BLaER1 (cell line): Measurements from ENCODE around the gene LILRA2.
"Not testable (repeated sequence)": the region's sequence is repeated elsewhere in the genome, so short reads cannot be mapped to it uniquely, and the experiment has no call there.

ENCODE experiments used
- H3K27ac ChIP-seq: shearing (Covaris generic); formaldehyde crosslinking; 2 replicates; pipeline ENCODE4 v1.8.1; 2022
- H3K27me3 ChIP-seq: shearing (Covaris generic); formaldehyde crosslinking; 2 replicates; pipeline ENCODE4 v1.8.1; 2022
- H3K36me3 ChIP-seq: shearing (Covaris generic); formaldehyde crosslinking; 2 replicates; pipeline ENCODE4 v1.8.1; 2022
- H3K4me1 ChIP-seq: shearing (Covaris generic); formaldehyde crosslinking; 2 replicates; pipeline ENCODE4 v1.8.1; 2022
- H3K4me2 ChIP-seq: shearing (Covaris generic); formaldehyde crosslinking; 2 replicates; pipeline ENCODE4 v1.8.1; 2022
- H3K4me3 ChIP-seq: shearing (Covaris generic); formaldehyde crosslinking; 2 replicates; pipeline ENCODE4 v1.8.1; 2022
- H3K9ac ChIP-seq: shearing (Covaris generic); formaldehyde crosslinking; 2 replicates; pipeline ENCODE4 v1.8.1; 2022
- H3K9me3 ChIP-seq: shearing (Covaris generic); formaldehyde crosslinking; 2 replicates; pipeline ENCODE4 v1.8.1; 2022
- H4K20me1 ChIP-seq: shearing (Covaris generic); formaldehyde crosslinking; 2 replicates; pipeline ENCODE4 v1.8.1; 2022
- Cebpa-rat ChIP-seq: shearing (Covaris generic); IDR thresholded peaks from 2 replicates; pipeline ENCODE4 v1.8.1; 2022

LILRA2 gene

DNA sequence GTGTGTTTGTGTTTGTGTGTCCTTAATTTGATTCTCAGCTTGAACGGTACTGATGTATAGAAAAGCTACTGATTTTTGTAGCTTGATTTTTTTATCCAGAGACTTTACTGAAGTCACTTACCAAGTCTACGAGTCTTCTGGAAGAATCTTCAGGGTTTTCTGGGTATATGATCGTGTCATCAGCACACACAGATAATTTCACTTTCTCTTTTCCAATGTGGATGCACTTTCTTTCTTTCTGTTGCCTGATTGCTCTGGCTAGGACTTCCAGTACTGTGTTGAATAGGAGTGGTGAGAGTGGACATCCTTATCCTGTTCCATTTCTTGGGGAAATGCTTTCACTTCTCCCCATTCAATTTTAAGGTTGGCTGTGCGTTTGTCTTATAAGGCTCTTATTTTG is 48.8 kb downstream of the LILRA2 start:
- Histone ChIP-seq H3K4me2 (peak overlapping the region; percentile 24), H3K9ac (no peak overlapping the region), H3K4me3 (no peak overlapping the region), H3K9me3 (peaks cover 22% of the 10 kb centered on the region), H3K4me1 (peaks cover 51% of the 10 kb centered on the region), H3K27ac (no peak overlapping the region), H3K36me3 (no peaks in the 10 kb centered on the region), H4K20me1 (no peaks in the 10 kb centered on the region), H3K27me3 (no peaks in the 10 kb centered on the region)
- no peak for TF ChIP-seq Cebpa-rat

DNA sequence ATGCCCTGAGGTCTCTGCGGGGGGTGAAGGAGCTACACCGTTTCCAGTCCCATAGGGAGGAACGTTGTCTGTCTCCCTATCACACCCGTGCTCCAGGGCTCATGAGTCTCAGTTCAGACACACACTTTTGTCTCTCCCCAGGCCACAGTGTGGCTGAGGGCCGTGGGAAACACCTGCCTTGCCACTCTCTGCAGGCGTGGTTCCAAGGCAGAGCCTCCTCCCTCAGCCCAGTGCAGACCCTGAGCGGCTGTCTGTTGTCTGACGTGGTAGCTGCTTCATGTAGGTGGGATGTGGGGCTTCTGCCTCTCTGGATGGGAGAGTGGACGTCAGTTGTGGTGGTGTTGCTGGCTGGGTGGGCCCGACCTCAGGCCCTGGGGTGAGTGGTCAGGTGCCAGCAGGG is 50.6 kb downstream of the LILRA2 start:
- peak overlapping the region; percentile 41 for H3K4me3 ChIP-seq
- peak overlapping the region; percentile 94 for H3K27ac ChIP-seq
- H3K27me3 ChIP-seq, H4K20me1 ChIP-seq, H3K36me3 ChIP-seq: not testable (repeated sequence)
- peaks cover 13% of the 10 kb centered on the region for H3K9me3 ChIP-seq
- H3K4me1 ChIP-seq, result peaks cover 69% of the 10 kb centered on the region
- H3K4me2 ChIP-seq, result peak overlapping the region; percentile 88
- peak overlapping the region; percentile 79 for H3K9ac ChIP-seq

DNA sequence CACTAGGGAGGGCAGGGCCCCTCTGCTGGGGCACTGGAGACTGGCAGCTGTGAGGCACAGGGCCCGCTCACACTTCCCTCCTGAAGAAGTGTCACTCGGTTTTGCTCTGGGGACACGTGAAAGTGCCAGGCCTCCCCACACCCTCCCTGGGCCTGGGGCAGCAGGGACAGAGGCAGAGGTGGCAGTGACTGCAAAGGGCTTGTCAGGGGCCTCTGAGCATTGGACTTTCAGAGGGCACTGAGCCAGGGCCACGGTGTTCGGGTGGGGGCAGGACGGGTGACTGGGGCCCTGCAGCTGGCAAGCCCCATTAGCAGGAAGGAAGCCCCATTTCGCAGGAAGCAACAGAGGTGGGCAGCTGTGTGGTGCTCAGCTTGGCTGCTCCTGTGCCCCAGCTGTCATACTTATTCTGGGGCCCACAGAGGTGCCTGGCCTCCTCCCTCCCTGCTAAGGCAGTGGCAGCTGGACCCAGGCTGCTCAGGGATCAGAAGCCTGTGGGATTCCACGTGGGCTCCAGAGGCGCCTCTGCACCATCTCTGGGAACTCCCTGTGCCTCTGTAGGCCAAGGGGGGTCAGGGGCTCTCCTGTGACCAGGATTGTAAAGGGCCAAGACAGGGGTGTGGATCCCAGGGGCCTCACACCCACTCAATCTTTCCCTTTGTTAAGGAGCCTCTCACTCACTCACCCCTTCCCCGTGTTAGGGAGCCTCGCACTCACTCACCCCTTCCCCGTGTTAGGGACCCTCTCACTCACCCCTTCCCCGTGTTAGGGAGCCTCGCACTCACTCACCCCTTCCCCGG is 51.5 kb downstream of the LILRA2 start:
- Histone ChIP-seq H3K4me3 (peak overlapping the region; percentile 41), H3K9me3 (peaks cover 11% of the 10 kb centered on the region), H3K4me2 (peak overlapping the region; percentile 88), H3K27ac (peak overlapping the region; percentile 98), H3K4me1 (peaks cover 78% of the 10 kb centered on the region), H3K9ac (peak overlapping the region; percentile 79)
- H3K27me3 ChIP-seq, H3K36me3 ChIP-seq, H4K20me1 ChIP-seq: not testable (repeated sequence)

DNA sequence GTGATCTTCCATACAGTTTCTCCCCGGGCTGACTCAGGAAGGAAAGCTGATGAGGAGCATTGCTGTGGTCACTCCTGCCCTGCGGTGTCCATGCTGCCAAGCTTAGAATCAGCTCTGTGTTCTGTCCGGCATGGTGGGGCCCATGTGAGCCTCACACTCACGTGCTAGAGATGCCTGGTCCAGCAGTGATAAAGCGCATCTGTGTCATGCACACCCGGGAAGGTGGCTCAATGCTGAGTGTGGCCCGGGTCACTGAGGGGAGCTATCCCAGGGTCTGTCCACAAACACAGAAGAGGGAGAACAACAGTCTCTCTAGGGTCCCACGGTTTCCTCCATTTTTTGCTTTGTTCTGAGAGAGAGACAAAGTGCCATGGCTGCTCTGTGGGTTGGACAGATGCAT is 53.2 kb downstream of the LILRA2 start:
- Histone ChIP-seq H3K4me3 (no peak overlapping the region), H3K27ac (peak overlapping the region; percentile 73; the same call in 1 of the 2 replicates), H3K27me3 (no peaks in the 10 kb centered on the region), H3K4me2 (peak overlapping the region; percentile 87), H3K9ac (no peak overlapping the region), H3K9me3 (peaks cover 6% of the 10 kb centered on the region), H3K36me3 (no peaks in the 10 kb centered on the region), H3K4me1 (peaks cover 94% of the 10 kb centered on the region), H4K20me1 (no peaks in the 10 kb centered on the region)
- TF ChIP-seq Cebpa-rat, result no peak

DNA sequence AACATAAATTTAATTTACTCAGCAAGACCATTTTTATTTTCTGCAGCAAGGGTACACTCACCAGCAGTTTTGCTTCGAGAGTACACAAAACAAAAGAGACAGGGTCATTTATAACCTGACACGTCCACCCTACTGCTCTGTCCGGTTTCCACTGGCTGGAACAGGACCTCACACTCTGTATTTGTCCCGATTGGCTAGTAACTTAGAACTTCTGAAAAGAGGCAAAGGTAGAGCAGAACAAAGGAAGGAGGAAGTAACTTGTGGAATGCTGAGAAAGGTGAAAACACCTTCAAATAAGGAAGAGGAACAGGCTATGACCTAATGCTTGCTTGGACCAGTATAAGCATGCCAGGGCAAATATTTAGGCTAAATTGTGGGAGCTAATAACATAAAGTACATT is 54.3 kb downstream of the LILRA2 start:
- H3K4me3 ChIP-seq, H3K36me3 ChIP-seq, H3K9me3 ChIP-seq, H4K20me1 ChIP-seq, H3K27me3 ChIP-seq, H3K9ac ChIP-seq: not testable (repeated sequence)
- Histone ChIP-seq H3K4me1 (peaks cover 97% of the 10 kb centered on the region), H3K27ac (peak overlapping the region; percentile 73), H3K4me2 (peak overlapping the region; percentile 87)

DNA sequence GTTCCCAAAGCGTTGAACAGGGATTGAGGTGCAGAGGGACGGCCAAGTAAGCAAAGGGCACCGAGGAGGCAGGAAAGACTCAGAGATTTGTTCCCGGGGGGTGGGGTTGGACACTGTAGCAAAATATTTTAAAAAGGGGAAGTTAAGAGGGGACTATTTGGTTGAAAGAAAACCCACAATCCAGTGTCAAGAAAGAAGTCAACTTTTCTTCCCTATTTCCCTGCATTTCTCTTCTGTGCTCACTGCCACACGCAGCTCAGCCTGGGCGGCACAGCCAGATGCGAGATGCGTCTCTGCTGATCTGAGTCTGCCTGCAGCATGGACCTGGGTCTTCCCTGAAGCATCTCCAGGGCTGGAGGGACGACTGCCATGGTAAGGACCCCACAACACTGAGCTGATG is 56.7 kb downstream of the LILRA2 start, which contains the start of gene LILRB1:
Gene LILRB1 (plus strand): TSS at position 223 of the 400 bp plus-strand sequence. CDS start 590 bp downstream, outside the sequence.
- Histone ChIP-seq H3K4me1 (peaks cover 100% of the 10 kb centered on the region), H3K27ac (peak within 1 kb of the TSS; percentile 72), H3K9ac (peak within 1 kb of the TSS; percentile 66), H3K4me2 (peak within 1 kb of the TSS; percentile 87), H3K4me3 (peak within 1 kb of the TSS; percentile 55)
- H3K36me3 ChIP-seq, H3K9me3 ChIP-seq, H3K27me3 ChIP-seq, H4K20me1 ChIP-seq: not testable (repeated sequence)

DNA sequence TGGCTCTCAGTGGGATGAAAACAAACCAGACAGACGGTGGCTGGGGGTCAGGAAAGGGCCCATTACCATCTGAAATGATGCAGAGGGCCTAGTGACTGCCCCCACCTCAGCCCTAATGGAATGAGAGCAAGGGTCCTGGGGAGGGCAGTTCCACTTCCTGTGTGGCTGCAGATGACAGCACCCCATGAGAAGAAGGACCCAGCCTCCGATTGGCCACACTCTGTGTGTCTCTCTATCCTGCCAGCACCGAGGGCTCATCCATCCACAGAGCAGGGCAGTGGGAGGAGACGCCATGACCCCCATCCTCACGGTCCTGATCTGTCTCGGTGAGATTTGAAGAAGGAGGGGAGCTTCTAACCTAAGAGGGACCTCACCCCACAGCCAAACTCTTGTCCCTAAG is 57.2 kb downstream of the LILRA2 start:
- H3K27ac ChIP-seq, result peak overlapping the region; percentile 72
- peak overlapping the region; percentile 87 for H3K4me2 ChIP-seq

DNA sequence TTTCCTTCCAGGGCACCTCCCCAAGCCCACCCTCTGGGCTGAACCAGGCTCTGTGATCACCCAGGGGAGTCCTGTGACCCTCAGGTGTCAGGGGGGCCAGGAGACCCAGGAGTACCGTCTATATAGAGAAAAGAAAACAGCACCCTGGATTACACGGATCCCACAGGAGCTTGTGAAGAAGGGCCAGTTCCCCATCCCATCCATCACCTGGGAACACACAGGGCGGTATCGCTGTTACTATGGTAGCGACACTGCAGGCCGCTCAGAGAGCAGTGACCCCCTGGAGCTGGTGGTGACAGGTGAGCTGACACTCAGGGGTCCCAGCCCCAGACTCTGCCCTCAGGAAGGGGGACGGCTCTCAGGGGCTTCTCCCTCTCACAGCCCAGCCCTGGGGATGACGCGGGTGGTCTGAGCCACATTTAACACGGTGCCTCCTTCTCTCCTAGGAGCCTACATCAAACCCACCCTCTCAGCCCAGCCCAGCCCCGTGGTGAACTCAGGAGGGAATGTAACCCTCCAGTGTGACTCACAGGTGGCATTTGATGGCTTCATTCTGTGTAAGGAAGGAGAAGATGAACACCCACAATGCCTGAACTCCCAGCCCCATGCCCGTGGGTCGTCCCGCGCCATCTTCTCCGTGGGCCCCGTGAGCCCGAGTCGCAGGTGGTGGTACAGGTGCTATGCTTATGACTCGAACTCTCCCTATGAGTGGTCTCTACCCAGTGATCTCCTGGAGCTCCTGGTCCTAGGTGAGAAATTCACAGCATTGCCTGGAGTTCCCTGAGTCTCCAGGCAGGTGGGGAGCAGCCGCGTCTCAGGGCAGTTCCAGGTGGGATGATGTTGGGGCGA is 58.1 kb downstream of the LILRA2 start:
- H3K36me3 ChIP-seq, H3K4me3 ChIP-seq, H3K9me3 ChIP-seq, H3K27me3 ChIP-seq, H4K20me1 ChIP-seq: not testable (repeated sequence)
- Histone ChIP-seq H3K27ac (peak overlapping the region; percentile 72), H3K9ac (peak overlapping the region; percentile 66; the same call in 1 of the 2 replicates), H3K4me1 (peaks cover 93% of the 10 kb centered on the region), H3K4me2 (peak overlapping the region; percentile 87)

More for the DNA sequence above, 57.2 kb downstream of the LILRA2 start:
- peak overlapping the region; percentile 55 for H3K4me3 ChIP-seq
- H3K36me3 ChIP-seq, result no peaks in the 10 kb centered on the region
- peaks cover 6% of the 10 kb centered on the region for H3K9me3 ChIP-seq
- TF ChIP-seq Cebpa-rat, result no peak
- H3K9ac ChIP-seq, result peak overlapping the region; percentile 66
- H3K27me3 ChIP-seq, result no peaks in the 10 kb centered on the region
- H4K20me1 ChIP-seq, result no peaks in the 10 kb centered on the region
- H3K4me1 ChIP-seq, result peaks cover 100% of the 10 kb centered on the region

DNA sequence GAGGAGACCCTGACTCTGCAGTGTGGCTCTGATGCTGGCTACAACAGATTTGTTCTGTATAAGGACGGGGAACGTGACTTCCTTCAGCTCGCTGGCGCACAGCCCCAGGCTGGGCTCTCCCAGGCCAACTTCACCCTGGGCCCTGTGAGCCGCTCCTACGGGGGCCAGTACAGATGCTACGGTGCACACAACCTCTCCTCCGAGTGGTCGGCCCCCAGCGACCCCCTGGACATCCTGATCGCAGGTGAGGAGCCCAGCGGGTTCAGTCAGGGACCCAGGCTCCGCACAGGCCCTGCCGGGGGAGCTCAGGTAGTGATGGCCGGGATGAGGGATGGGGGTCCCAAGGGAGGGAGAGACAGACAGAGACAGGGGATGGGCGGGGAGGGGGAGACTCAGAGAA is 58.9 kb downstream of the LILRA2 start:
- H3K9me3 ChIP-seq, H3K4me3 ChIP-seq, H3K9ac ChIP-seq, H4K20me1 ChIP-seq, H3K36me3 ChIP-seq, H3K27ac ChIP-seq, H3K27me3 ChIP-seq: not testable (repeated sequence)
- H3K4me1 ChIP-seq, result peaks cover 85% of the 10 kb centered on the region
- peak overlapping the region; percentile 87 for H3K4me2 ChIP-seq

DNA sequence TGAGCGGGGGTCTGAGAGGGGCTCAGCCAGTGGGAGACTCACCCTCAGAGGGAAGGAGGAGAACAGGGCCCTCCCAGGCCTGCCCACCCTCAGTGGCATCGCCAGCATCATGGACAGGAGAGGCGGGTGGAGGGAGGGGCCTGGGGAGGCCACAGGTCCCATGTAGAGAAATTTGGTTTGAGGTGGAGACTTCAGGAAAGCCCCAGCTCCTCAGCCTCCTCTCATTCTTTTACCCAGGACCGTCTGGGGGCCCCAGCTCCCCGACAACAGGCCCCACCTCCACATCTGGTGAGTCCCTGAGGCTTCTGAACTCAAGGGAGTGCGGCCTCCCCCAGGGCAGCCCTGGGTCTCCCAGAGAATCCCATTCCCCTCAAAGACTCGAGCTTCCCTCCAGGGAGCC is 59.8 kb downstream of the LILRA2 start:
- no peak for TF ChIP-seq Cebpa-rat
- Histone ChIP-seq H4K20me1 (no peaks in the 10 kb centered on the region), H3K27me3 (no peaks in the 10 kb centered on the region), H3K9ac (peak overlapping the region; percentile 41; the same call in 1 of the 2 replicates), H3K27ac (peak overlapping the region; percentile 53), H3K4me3 (no peak overlapping the region), H3K4me2 (peak overlapping the region; percentile 59), H3K4me1 (peaks cover 76% of the 10 kb centered on the region), H3K9me3 (no peaks in the 10 kb centered on the region), H3K36me3 (no peaks in the 10 kb centered on the region)

DNA sequence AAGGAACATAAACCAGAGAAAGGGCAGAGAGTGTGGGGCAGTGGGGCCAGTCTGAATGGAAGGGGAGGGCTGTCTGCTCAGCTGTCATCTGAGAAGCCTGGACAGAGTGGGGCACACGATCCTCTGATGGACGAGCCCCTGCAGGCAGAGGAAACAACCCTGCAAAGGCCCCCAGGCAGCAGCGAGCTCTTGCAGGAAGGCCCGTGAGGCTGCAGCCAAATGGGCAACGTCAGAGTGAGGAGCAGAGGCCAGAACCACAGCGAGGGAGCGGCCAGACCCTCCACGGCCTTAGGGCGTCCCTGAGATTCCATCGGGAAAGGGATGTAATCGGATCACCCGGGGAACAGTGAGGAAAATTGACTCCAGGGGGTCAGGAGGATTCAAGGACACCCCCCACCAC is 62.5 kb downstream of the LILRA2 start:
- not testable (repeated sequence) for H3K27ac ChIP-seq, H3K36me3 ChIP-seq, H3K27me3 ChIP-seq, H4K20me1 ChIP-seq, H3K9ac ChIP-seq, H3K9me3 ChIP-seq, H3K4me3 ChIP-seq
- peak overlapping the region; percentile 48; the same call in 1 of the 2 replicates for H3K4me2 ChIP-seq
- peaks cover 49% of the 10 kb centered on the region for H3K4me1 ChIP-seq
